Stimulated activated CD4-positive, alpha-beta T cell treated with anti-CD3 and anti-CD28 coated beads, Interleukin-1b, Interleukin-23, amount 100 ng/mL, for 4 hours (primary cell): ENCODE data around the gene BCO2.
"Not testable (repeated sequence)": the region's sequence is repeated elsewhere in the genome, so short reads cannot be mapped to it uniquely, and the experiment has no call there.

Experiments
- DNase-seq, 2 donors: peaks; one replicate each; pipeline ENCODE4 v3.0.0-alpha.2; 2020; ENCODE audit warnings: low read depth in 2 of 2

Gene BCO2

GRCh38 chr11:112167145-112167544, 8.2 kb upstream of the BCO2 start, which contains the start of gene TEX12:
Gene TEX12, plus strand, starts transcription at chr11:112167372. Its CDS starts 1,897 bp downstream, at chr11:112169269.
- no peak for DNase-seq

GRCh38 chr11:112172362-112172994, 2.8 kb upstream of the BCO2 start:
- DNase-seq: no peak

DNA sequence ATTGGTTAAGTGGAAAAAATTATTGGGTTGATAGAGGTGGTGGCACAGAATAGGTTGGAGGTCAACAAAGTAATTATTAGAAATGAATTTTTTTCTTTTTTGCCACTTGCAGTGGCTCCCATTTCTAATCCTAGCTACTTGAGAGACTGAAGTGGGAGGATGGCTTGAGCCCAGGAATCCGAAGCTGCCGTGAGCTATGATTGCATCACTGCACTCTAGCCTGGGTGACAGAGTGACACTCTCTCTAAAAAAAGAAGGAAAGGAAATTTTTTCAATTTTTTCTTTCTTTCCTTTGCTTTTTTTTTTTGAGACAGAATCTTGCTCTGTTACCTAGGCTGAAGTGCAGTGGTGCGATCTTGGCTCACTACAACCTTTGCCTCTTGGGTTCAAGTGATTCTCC, 2.2 kb upstream of the BCO2 start:
- DNase-seq: no peak

DNA sequence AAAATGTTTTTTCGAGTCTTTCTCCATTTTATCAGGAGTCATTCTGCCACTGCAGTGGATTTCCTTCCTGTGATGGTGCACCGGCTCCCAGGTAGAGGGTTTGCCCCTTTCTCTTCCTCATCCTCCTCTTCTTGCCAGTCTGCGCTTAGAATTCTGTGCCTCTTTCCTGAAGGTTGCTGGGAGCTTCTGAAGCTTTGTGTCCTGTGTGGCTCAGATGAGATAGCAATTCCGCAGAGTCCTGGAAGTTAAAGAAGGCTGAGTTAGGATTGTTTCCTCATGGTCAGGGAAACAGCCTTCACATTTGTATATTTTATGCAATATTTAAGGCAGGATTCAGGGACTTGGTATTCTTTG, 264 bp downstream of the BCO2 start:
- no peak for DNase-seq

- DNase-seq: no peak
Observed at GRCh38 chr11:112176077-112176476, 765 bp downstream of the BCO2 start.

DNA sequence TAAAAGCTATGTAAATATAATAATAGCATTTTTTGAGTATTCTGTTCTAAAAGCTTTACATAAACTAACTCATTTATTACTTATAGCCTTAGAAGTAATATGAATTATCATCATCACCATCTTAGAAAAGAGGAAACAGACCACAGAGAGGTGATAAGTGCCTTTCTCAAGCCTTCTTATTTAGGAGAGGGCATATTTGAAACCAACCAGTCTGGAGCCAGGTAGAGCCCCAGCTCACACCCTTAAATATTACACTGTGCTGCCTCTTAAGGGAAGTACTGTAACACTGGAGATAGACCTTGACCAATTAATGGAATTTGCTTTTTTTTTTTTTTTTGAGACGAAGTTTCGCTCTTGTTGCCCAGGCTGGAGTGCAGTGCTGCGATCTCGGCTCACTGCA, 2.3 kb downstream of the BCO2 start:
- DNase-seq: no peak

- no peak for DNase-seq
Observed at GRCh38 chr11:112178428-112178827, 3.1 kb downstream of the BCO2 start.

- no peak for DNase-seq
Observed at GRCh38 chr11:112178936-112179335, 3.6 kb downstream of the BCO2 start.

DNA sequence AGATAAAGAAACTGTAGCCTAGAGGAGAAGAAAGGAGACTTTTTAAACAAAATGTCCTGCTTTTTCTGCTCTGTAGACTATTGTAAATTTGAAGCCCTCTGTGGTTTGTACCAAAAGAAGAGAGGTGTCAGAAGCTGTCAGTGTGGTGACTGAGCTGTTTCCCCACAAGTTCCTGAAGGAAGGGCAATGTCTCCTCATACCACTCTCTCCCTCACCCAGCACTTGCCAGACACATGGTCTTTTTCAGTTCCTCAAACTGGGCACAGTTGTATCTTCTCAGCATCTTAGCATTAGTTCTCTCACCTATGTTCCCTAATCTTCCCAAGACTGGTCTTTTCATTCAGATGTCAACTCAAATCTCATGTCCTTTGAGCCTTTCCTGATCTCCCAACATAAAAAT, 4.3 kb downstream of the BCO2 start:
- DNase-seq: no peak

- DNase-seq: no peak
Observed at GRCh38 chr11:112182867-112183266, 7.6 kb downstream of the BCO2 start.

- DNase-seq: no peak
Observed at GRCh38 chr11:112185883-112186282, 10.6 kb downstream of the BCO2 start.

DNA sequence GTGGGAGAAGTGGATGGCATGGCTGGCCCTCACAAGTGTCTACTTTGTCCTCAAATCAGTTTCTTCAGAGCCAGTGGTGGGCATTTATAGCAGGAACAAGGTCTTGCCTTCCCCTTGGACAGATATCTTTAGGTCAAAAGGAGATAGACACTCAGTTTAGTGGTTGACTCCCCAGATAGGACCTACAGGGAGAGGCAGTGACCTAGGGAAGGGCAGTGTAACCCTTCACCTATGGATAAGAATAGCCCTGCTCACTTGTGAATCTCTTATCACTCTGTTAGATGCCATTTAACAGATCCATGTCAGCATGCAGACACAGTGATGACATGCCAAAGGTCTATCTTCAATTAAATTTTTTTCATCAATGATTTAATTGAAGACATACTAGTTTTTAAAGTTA, 11.0 kb downstream of the BCO2 start:
- DNase-seq: no peak

- DNase-seq: not testable (repeated sequence)
Observed at GRCh38 chr11:112195113-112195512, 19.8 kb downstream of the BCO2 start.

DNA sequence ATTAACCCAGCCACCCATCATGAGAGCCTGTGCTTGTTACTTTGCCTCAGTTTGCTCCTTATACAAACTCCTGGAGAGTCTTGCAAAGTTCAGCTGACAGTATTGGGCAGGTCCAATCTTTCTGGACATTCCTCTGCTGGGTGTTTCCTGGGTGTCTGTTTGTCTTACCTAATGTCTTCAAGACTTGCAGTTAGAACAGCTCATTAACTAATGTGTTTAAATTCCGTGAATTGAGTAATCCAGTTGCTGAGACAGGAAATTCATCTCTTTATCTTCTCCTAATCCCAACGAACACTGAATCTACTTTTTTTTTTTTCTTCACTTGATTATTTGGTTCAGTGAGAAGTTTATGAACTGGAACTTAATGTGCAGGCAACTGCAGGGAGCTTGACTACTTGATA, 20.6 kb downstream of the BCO2 start:
- DNase-seq: no peak

- no peak for DNase-seq
Observed at GRCh38 chr11:112196519-112197087, 21.3 kb downstream of the BCO2 start.

DNA sequence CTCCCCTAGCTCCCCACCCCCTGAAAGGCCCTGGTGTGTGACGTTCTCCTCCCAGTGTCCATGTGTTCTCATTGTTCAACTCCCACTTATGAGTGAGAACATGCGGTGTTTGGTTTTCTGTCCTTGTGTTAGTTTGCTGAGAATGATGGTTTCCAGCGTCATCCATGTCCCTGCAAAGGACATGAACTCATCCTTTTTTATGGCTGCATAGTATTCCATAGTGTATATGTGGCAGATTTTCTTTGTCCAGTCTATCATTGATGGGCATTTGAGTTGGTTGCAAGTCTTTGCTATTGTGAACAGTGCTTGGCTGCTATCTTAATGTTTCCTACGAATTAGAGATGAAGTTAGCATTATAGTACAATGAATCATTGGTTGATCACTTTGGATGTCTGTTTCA, 23.8 kb downstream of the BCO2 start:
- DNase-seq: not testable (repeated sequence)

GRCh38 chr11:112200252-112200651, 24.9 kb downstream of the BCO2 start:
- DNase-seq: no peak

GRCh38 chr11:112206071-112206470, 30.8 kb downstream of the BCO2 start:
- no peak for DNase-seq

DNA sequence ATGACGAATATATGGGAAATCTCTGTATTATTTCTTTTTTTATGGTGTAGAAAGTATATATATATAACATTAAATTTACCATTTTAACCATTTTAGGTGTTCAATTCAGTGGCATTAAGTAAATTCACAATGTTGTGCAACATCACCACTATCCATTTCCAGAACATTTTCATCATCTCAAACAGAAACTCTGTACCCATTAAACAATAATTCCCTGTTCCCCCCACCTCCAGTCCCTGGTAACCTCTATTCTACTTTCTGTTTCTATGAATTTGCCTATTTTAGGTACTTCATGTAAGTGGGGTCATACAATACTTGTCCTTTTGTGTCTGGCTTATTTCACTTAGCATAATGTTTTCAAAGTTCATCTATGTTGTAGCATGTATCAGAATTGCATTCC, 35.6 kb downstream of the BCO2 start:
- no peak for DNase-seq

DNA sequence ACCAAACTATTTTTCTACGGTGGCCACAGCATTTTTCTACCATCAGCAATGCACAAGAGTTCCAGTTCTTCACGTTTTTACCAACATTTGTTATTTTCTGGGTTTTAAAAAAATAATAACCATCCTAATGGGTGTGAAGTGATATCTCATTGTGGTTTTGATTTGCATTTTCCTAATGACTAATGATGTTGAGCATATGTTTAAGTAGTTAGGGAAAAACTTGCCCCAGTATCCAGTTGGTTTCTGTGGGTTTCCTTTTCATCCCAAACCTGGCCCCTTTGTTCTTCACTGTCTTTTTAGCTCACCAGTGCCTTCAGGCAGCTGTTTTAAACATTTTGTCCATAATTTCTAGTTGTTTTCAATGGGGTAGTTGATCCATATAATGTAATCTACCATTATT, 36.2 kb downstream of the BCO2 start:
- DNase-seq: peak in 1 of 2 donors; percentile 15

- DNase-seq: no peak
Observed at GRCh38 chr11:112212290-112212689, 37.0 kb downstream of the BCO2 start.

DNA sequence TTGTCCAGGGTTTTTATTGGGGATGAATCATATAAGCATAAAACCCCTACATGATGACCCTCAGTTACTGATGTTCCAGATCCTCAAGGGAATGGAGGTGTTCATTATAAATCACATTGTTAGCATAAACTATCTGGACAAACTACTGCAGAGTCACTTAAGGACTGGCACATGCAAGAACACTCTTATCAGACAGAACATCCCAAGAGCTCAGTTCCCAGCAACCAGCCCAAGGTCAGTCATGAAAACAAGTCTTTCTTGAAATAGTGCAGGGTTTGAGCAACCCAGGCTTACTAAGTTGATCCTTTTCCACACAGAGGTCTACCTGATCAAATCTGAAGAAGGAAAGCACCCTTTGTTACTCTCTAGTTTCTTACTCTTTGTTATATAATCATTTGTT, 37.4 kb downstream of the BCO2 start:
- no peak for DNase-seq

DNA sequence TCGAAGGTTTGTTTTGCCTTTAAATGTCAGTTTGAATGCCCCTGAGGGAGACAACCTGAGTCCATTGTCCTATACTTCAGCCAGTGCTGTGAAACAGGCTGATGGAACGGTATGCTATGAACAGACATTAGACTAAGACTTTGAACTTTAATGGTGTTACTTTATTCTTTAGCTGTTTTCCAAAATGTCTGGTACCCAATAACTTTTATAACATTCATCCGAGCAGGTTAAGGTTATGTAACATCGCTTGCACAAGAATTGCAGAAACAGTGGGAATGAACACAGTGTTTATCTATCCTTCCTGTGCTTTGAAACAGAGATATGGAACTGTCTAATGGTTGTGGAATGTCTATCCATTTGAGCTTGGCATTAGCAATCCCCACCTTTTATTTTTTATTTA, 38.4 kb downstream of the BCO2 start:
- DNase-seq: no peak

- no peak for DNase-seq
Observed at GRCh38 chr11:112215621-112216020, 40.3 kb downstream of the BCO2 start.
